Fibroblast of villous mesenchyme (primary cell): ENCODE measurements around the gene EHBP1. TPM values are rescaled to one million over a fixed set of nuclear protein-coding genes. Genes with fewer than 3 reads are reported as not detected.
A peak's percentile ranks its signal among the peaks of the same experiment; 100 is the strongest.

ENCODE experiments used
- DNase-seq: peaks from one replicate; pipeline ENCODE4 v3.0.0-alpha.2; 2010; ENCODE audit warnings: low read depth
- H3K4me3 ChIP-seq: 2 replicates; pipeline ENCODE4 v1.5.1; 2011; ENCODE audit warnings: low read depth, mild to moderate bottlenecking, low read length
- CTCF ChIP-seq: IDR thresholded peaks from 2 replicates; pipeline ENCODE4 v1.5.1; 2012; ENCODE audit warnings: low read depth, mild to moderate bottlenecking, low read length; ENCODE audit not compliant: insufficient read depth
- total RNA-seq: library from RNA; depleted of rRNA; stranded (reverse); fragments of >200 nt; gene quantifications from 2 replicates; pipeline ENCODE4 v1.2.3, GENCODE V29; 2012

Gene EHBP1
- total RNA-seq, 1 donor: 140 TPM

- H3K4me3 ChIP-seq: no peak overlapping the region
- TF ChIP-seq CTCF: no peak
- DNase-seq: peak; percentile 64
Observed at GRCh38 chr2:62785810-62786597, 80.5 kb downstream of the EHBP1 start.

- peak; percentile 34 for TF ChIP-seq CTCF
- DNase-seq: peak; percentile 42
- H3K4me3 ChIP-seq: no peak overlapping the region
Observed at GRCh38 chr2:62787386-62787785, 81.9 kb downstream of the EHBP1 start.

- no peak for TF ChIP-seq CTCF
- no peak for DNase-seq
- no peak overlapping the region for H3K4me3 ChIP-seq
Observed at GRCh38 chr2:62789518-62789917, 84.0 kb downstream of the EHBP1 start.

- H3K4me3 ChIP-seq: no peak overlapping the region
- TF ChIP-seq CTCF: no peak
- no peak for DNase-seq
Observed at GRCh38 chr2:62789918-62790317, 84.4 kb downstream of the EHBP1 start.

- DNase-seq: no peak
- no peak for TF ChIP-seq CTCF
- no peak overlapping the region for H3K4me3 ChIP-seq
Observed at GRCh38 chr2:62792408-62792807, 86.9 kb downstream of the EHBP1 start.

- DNase-seq: no peak
- H3K4me3 ChIP-seq: no peak overlapping the region
- no peak for TF ChIP-seq CTCF
Observed at GRCh38 chr2:62793213-62793612, 87.7 kb downstream of the EHBP1 start.

GRCh38 chr2:62794791-62795190 lies 89.3 kb downstream of the EHBP1 start:
- no peak for TF ChIP-seq CTCF
- no peak overlapping the region for H3K4me3 ChIP-seq
- DNase-seq: peak; percentile 33
